Common myeloid progenitor, CD34-positive (primary cell): ENCODE results near the gene ANKRD11.
"Not testable (repeated sequence)": the region's sequence is repeated elsewhere in the genome, so short reads cannot be mapped to it uniquely, and the experiment has no call there.

Source experiments
- CTCF ChIA-PET: fragments of 350-600 bp; sonication (Branson Sonifier 250); formaldehyde crosslinking; loops from one replicate; lab custom pipeline; 2021; ENCODE audit warnings: antibody characterized with exemption; lab: Charles Lee
- POLR2A ChIA-PET: fragments of 350-600 bp; sonication (Branson Sonifier 250); formaldehyde crosslinking; loops from one replicate; lab custom pipeline; 2021; ENCODE audit warnings: antibody characterized with exemption; lab: Charles Lee
- DNase-seq, 3 donors: peaks; one replicate each; pipeline versions ENCODE4 v3.0.0 to v3.0.0-alpha.2; 2013
- H3K27ac ChIP-seq, 2 experiments: 1 replicate in 1 of 2; 2 replicates in 1 of 2; pipeline ENCODE4 v1.7.0; 2013; ENCODE audit warnings: inconsistent platforms in 2 of 2, low read length in 2 of 2, mild to moderate bottlenecking in 2 of 2, low read depth in 1 of 2, moderate library complexity in 1 of 2; ENCODE audit not compliant: severe bottlenecking in 2 of 2, insufficient read depth in 1 of 2, poor library complexity in 1 of 2
- H3K27me3 ChIP-seq, 5 experiments: replicated peaks in 2 of 5; 1 replicate in 3 of 5; 2 replicates in 2 of 5; pipeline versions ENCODE4 v1.6.1 to v1.7.0; 2013; ENCODE audit warnings: low read length in 4 of 5, mild to moderate bottlenecking in 2 of 5, moderate library complexity in 2 of 5, inconsistent platforms in 1 of 5; ENCODE audit not compliant: insufficient read depth in 5 of 5, control insufficient read depth in 4 of 5
- H3K36me3 ChIP-seq, 4 experiments: 1 replicate in 2 of 4; 2 replicates in 2 of 4; pipeline versions ENCODE4 v1.6.1 to v1.7.0; 2013; ENCODE audit warnings: low read length in 3 of 4, control low read depth in 1 of 4, mild to moderate bottlenecking in 1 of 4; ENCODE audit not compliant: control insufficient read depth in 4 of 4, insufficient read depth in 4 of 4
- H3K4me1 ChIP-seq, 4 experiments: 1 replicate in 3 of 4; 2 replicates in 1 of 4; pipeline versions ENCODE4 v1.6.1 to v1.7.1; 2013; ENCODE audit warnings: low read length in 3 of 4, mild to moderate bottlenecking in 3 of 4, control low read depth in 1 of 4, inconsistent platforms in 1 of 4, moderate library complexity in 1 of 4; ENCODE audit not compliant: control insufficient read depth in 4 of 4, insufficient read depth in 4 of 4; ENCODE audit errors: control extremely low read depth in 1 of 4
- H3K4me3 ChIP-seq, 7 experiments: 1 replicate in 4 of 7; 2 replicates in 3 of 7; pipeline versions ENCODE4 v1.5.1 to v1.7.0; 2013; ENCODE audit warnings: mild to moderate bottlenecking in 7 of 7, low read length in 6 of 7, moderate library complexity in 6 of 7, inconsistent platforms in 2 of 7, low read depth in 2 of 7, control low read depth in 1 of 7; ENCODE audit not compliant: insufficient read depth in 4 of 7, control insufficient read depth in 1 of 7; ENCODE audit errors: extremely low read depth in 1 of 7
- H3K9me3 ChIP-seq, 5 experiments: 1 replicate in 4 of 5; 2 replicates in 1 of 5; pipeline versions ENCODE4 v1.6.1 to v1.7.1; 2013; ENCODE audit warnings: low read length in 4 of 5, mild to moderate bottlenecking in 2 of 5, inconsistent platforms in 1 of 5, low read depth in 1 of 5, moderate library complexity in 1 of 5; ENCODE audit not compliant: control insufficient read depth in 4 of 5, insufficient read depth in 2 of 5; ENCODE audit errors: control extremely low read depth in 1 of 5
- WGBS: methylation state at CpG from one replicate; pipeline ENCODE4 v1.1.5; 2013; ENCODE audit not compliant: insufficient coverage; 5-methylcytosine and 5-hydroxymethylcytosine counted together

The ANKRD11 gene

GRCh38 chr16:89461890-89462289, 28.5 kb downstream of the ANKRD11 start:
- H3K27me3 ChIP-seq, H3K4me1 ChIP-seq, DNase-seq, H3K9me3 ChIP-seq, H3K27ac ChIP-seq, H3K4me3 ChIP-seq, H3K36me3 ChIP-seq: not testable (repeated sequence)
- WGBS: 93% methylated on average over 3 of the region's 15 CpGs
- ChIA-PET POLR2A (interaction anchor here (1.2 kb wide), 1 partner anchor 15 kb away, joined by 3 read pairs; no protein-coding TSS in a partner anchor), CTCF (interaction anchor here (0.7 to 1.3 kb wide), 5 partner anchors 9 to 47 kb away, joined by 3 to 5 read pairs (median 3); no protein-coding TSS in a partner anchor)

DNA sequence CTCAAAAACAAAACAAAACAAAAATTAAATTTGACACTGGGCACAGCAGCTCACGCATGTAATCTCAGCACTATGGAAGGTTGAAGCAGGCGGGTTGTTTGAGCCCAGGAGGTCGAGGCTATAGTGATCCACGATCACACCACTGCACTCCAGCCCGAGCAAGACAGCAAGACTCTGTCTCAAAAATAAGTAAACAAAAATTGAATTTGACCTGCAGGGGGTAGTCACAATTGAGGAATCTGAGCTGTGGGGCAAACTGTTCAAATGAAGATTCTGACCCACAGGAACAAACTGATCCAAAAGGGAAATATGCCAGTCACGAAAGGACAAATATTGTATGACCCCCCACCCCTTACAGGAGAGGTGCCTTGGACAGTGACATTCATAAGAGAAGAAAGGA, 29.8 kb downstream of the ANKRD11 start:
- H3K4me3 ChIP-seq: no peak overlapping the region
- H3K9me3 ChIP-seq: no peaks in the 10 kb centered on the region
- H3K36me3 ChIP-seq: peaks cover 0 to 4% (median 2%) of the 10 kb centered on the region in 4 experiments
- ChIA-PET CTCF (interaction anchor here (0.9 to 1.9 kb wide), 2 partner anchors 10 to 34 kb away, joined by 3 to 10 read pairs; no protein-coding TSS in a partner anchor), POLR2A (interaction anchor here (0.6 kb wide), 1 partner anchor 125 kb away, joined by 4 read pairs; no protein-coding TSS in a partner anchor)
- no peak overlapping the region for H3K27ac ChIP-seq
- no peaks in the 10 kb centered on the region for H3K4me1 ChIP-seq
- no peaks in the 10 kb centered on the region for H3K27me3 ChIP-seq
- no peak for DNase-seq
- 100% methylated on average over 5 of the region's 6 CpGs for WGBS

DNA sequence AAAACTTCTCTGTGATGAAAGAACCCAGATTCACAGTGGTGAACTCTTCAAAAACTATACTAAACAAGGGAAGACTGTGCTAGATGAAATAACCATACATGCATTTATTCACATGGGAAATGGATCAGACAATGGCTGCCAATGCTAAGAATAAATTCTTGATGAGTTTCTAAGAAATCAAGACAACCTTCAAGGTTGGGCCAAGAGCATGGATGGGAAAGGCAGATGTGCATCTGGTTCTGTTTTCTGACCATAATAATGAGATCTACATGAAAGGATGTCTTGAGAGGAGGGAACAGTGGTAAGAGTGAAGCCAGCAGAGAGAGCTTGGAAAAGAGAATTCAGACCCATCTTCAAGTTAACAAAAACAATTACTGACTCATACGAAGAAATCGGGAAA, 31.4 kb downstream of the ANKRD11 start:
- peaks cover 0 to 4% (median 2%) of the 10 kb centered on the region in 4 experiments for H3K36me3 ChIP-seq
- no peaks in the 10 kb centered on the region for H3K27me3 ChIP-seq
- WGBS: 100% methylated on average over 1 of the region's 2 CpGs
- ChIA-PET POLR2A (no interaction called here), CTCF (interaction anchor here (1.2 to 1.9 kb wide), 2 partner anchors 9 to 13 kb away, joined by 3 to 10 read pairs; no protein-coding TSS in a partner anchor)
- H3K4me1 ChIP-seq: peaks cover 0 to 6% (median 4%) of the 10 kb centered on the region in 4 experiments
- H3K4me3 ChIP-seq: no peak overlapping the region
- no peak for DNase-seq
- no peak overlapping the region for H3K27ac ChIP-seq
- no peaks in the 10 kb centered on the region for H3K9me3 ChIP-seq

DNA sequence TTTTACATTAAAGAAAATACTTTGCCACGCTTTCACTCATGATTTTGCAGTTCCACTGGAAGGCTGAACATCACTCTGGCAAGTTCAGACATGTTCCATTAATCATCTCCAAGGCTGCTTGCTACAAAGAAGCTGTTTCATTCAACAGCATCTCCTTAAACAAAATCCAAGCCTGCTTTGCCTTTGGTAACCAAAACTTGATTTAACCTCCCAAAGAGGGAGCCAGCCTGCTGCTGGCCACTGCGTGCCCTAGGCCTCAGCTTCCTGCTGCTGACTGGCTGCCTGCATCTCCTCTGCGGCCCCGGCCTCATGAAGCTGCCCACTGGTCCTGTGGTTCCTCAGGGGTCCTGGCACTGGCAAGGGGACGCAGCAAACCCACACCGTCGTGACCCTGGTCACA, 31.8 kb downstream of the ANKRD11 start:
- no peak overlapping the region for H3K27ac ChIP-seq
- H3K4me1 ChIP-seq: peaks cover 0 to 10% (median 8%) of the 10 kb centered on the region in 4 experiments
- H3K27me3 ChIP-seq: no peaks in the 10 kb centered on the region
- H3K4me3 ChIP-seq: no peak overlapping the region
- H3K36me3 ChIP-seq: peaks cover 0 to 8% (median 2%) of the 10 kb centered on the region in 4 experiments
- CTCF ChIA-PET: no interaction called here
- DNase-seq: no peak
- 96% methylated on average over 7 of the region's 7 CpGs for WGBS
- POLR2A ChIA-PET: interaction anchor here (1.0 to 1.2 kb wide), 2 partner anchors 9 to 13 kb away, joined by 3 to 7 read pairs; no protein-coding TSS in a partner anchor
- no peaks in the 10 kb centered on the region for H3K9me3 ChIP-seq

DNA sequence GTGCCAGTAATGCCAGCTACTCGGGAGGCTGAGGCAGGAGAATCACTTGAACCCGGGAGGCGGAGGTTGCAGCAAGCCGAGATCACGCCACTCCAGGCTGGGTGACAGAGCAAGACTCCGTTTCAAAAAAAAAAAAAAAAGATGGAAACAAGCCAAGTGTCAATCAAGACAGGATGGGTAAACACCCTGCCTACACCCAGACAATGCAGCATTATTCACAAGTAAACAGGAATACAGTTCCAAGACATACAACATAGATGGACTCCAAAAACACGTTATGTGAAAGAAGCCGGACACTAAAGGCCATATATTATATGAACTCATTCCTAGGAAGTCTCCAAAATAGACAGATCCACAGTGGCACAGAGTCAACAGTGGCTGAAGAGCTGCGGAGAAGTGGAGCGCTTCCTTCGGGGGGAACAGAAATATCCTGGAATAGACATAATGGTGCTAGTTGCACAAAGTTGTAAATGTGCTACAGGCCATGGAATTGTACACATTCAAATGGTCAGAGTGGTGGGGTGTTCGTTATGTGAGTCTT, 33.9 kb downstream of the ANKRD11 start:
- Histone ChIP-seq H3K9me3 (no peaks in the 10 kb centered on the region), H3K36me3 (peaks cover 0 to 9% (median 2%) of the 10 kb centered on the region in 4 experiments), H3K27me3 (no peaks in the 10 kb centered on the region), H3K27ac (no peak overlapping the region), H3K4me1 (peaks cover 2 to 17% (median 13%) of the 10 kb centered on the region in 4 experiments), H3K4me3 (no peak overlapping the region)
- DNase-seq: no peak
- ChIA-PET POLR2A (no interaction called here), CTCF (interaction anchor here (1.1 to 2.7 kb wide), 3 partner anchors 15 to 31 kb away, joined by 3 to 7 read pairs (median 3); no protein-coding TSS in a partner anchor)
- 95% methylated on average over 10 of the region's 12 CpGs for WGBS

GRCh38 chr16:89455692-89456091, 34.7 kb downstream of the ANKRD11 start:
- POLR2A ChIA-PET: interaction anchor here (0.5 kb wide), 1 partner anchor 52 kb away, joined by 3 read pairs; no protein-coding TSS in a partner anchor

GRCh38 chr16:89455178-89455577, 35.2 kb downstream of the ANKRD11 start:
- no peak overlapping the region for H3K4me3 ChIP-seq
- CTCF ChIA-PET: interaction anchor here (1.1 to 2.7 kb wide), 5 partner anchors 8 to 53 kb away, joined by 3 to 12 read pairs (median 4); partner anchors contain the start of gene SPG7
- 80% methylated on average over 1 of the region's 2 CpGs for whole genome bisulfite sequencing
- H3K36me3 ChIP-seq: peaks cover 2 to 9% (median 2%) of the 10 kb centered on the region in 4 experiments
- H3K27ac ChIP-seq: no peak overlapping the region
- POLR2A ChIA-PET: interaction anchor here (0.5 kb wide), 1 partner anchor 52 kb away, joined by 3 read pairs; no protein-coding TSS in a partner anchor
- H3K27me3 ChIP-seq: no peaks in the 10 kb centered on the region
- H3K4me1 ChIP-seq: peaks cover 4 to 30% (median 18%) of the 10 kb centered on the region in 4 experiments
- no peaks in the 10 kb centered on the region for H3K9me3 ChIP-seq
- no peak for DNase-seq

More at GRCh38 chr16:89455692-89456091, 34.7 kb downstream of the ANKRD11 start:
- peaks cover 2 to 25% (median 13%) of the 10 kb centered on the region in 4 experiments for H3K4me1 ChIP-seq
- no peaks in the 10 kb centered on the region for H3K9me3 ChIP-seq
- WGBS: 85% methylated on average over 1 of the region's 2 CpGs
- H3K36me3 ChIP-seq: peaks cover 0 to 9% (median 2%) of the 10 kb centered on the region in 4 experiments
- no peaks in the 10 kb centered on the region for H3K27me3 ChIP-seq
- no peak overlapping the region for H3K27ac ChIP-seq
- CTCF ChIA-PET: interaction anchor here (1.1 to 2.7 kb wide), 5 partner anchors 9 to 53 kb away, joined by 3 to 12 read pairs (median 4); partner anchors contain the start of gene SPG7
- no peak for DNase-seq
- no peak overlapping the region for H3K4me3 ChIP-seq
